Thyroid gland (tissue), 4 donors: Measurements from ENCODE around the gene PXDN. TPM values are rescaled to one million over a fixed set of nuclear protein-coding genes. Genes with fewer than 3 reads are reported as not detected.

Experiments used
- DNase-seq, 2 donors: peaks; one replicate each; pipeline ENCODE4 v3.0.0-alpha.2; 2019
- H3K27ac ChIP-seq, 3 donors: fragments of 200-600 bp; sonication (generic); 1 replicate in 2 of 3; 2 replicates in 1 of 3; pipeline ENCODE4 v1.5.1; 2016 to 2019; ENCODE audit warnings: mild to moderate bottlenecking in 1 of 3, moderate library complexity in 1 of 3
- H3K27me3 ChIP-seq: fragments of 200-600 bp; sonication (generic); one replicate; pipeline ENCODE4 v1.5.1; 2019
- H3K36me3 ChIP-seq, 2 donors: fragments of 200-600 bp; sonication (generic); one replicate each; pipeline ENCODE4 v1.5.1; 2016 to 2019
- H3K4me1 ChIP-seq, 2 donors: fragments of 200-600 bp; sonication (generic); one replicate each; pipeline ENCODE4 v1.5.1; 2017 to 2019
- H3K4me3 ChIP-seq, 3 donors: fragments of 200-600 bp; sonication (generic); replicated peaks in 1 of 3; 1 replicate in 2 of 3; 2 replicates in 1 of 3; pipeline ENCODE4 v1.5.1; 2016; ENCODE audit warnings: mild to moderate bottlenecking in 1 of 3
- H3K9me3 ChIP-seq: fragments of 200-600 bp; sonication (generic); one replicate; pipeline ENCODE4 v1.5.1; 2017
- CTCF ChIP-seq, 6 experiments: fragments of 200-600 bp in 3 of 6; fragments of 450-650 bp in 3 of 6; sonication (generic) in 3 of 6; IDR thresholded peaks; one replicate each; pipeline ENCODE4 v1.5.1; 2016 to 2019; ENCODE audit warnings: antibody characterized with exemption in 6 of 6, mild to moderate bottlenecking in 2 of 6, inconsistent platforms in 1 of 6, moderate library complexity in 1 of 6
- POLR2A ChIP-seq, 2 donors: fragments of 450-650 bp; IDR thresholded peaks; one replicate each; pipeline ENCODE4 v1.6.1; 2017; ENCODE audit warnings: antibody characterized with exemption in 2 of 2, mild to moderate bottlenecking in 2 of 2, moderate library complexity in 1 of 2
- WGBS, 2 donors: methylation state at CpG; one replicate each; pipeline ENCODE4 v1.1.5; 2017; 5-methylcytosine and 5-hydroxymethylcytosine counted together
- intact Hi-C: fragments of 100-400 bp; cut with DNase I; formaldehyde crosslinking; loops from one replicate; pipeline ENCODE4 v1.15.1; 2023
- total RNA-seq, 4 donors: library from RNA; depleted of rRNA; stranded (reverse); fragments of >200 nt; gene quantifications; one replicate each; pipeline ENCODE4 v1.2.3, GENCODE V29; 2016

Gene PXDN
- total RNA-seq, 4 donors from 2014 or later, result 6.9 to 17.3 (median 13.6) TPM

DNA sequence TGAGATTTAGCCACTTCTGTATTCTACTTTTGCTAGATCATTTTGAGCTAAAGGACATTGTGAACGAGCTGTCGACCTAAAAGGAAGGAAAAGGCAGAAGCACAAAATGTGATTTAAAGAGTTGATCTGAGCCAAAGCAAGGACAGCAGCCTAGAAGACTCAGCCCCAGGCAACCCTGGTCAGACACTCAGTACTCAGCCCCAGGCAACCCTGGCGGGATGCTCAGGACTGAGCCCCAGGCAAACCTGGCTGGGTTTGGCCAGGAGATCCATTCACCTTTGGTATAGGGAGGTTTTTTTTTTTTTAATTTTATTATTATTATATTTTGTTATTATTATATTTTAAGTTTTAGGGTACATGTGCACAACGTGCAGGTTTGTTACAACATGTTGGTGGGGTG is 34.3 kb upstream of the PXDN start:
- Histone ChIP-seq H3K27me3 (no peaks in the 10 kb centered on the region), H3K4me1 (no peaks in the 10 kb centered on the region), H3K9me3 (no peaks in the 10 kb centered on the region), H3K27ac (no peak overlapping the region), H3K36me3 (no peaks in the 10 kb centered on the region), H3K4me3 (no peak overlapping the region)
- TF ChIP-seq POLR2A (IDR thresholded peaks at IDR 0.05) (no peak), CTCF (IDR thresholded peaks at IDR 0.05) (no peak)
- intact Hi-C loops, result no loop called here
- no peak for DNase-seq
- 68 to 80% methylated on average over 4 of the region's 4 CpGs for WGBS, 2 donors

DNA sequence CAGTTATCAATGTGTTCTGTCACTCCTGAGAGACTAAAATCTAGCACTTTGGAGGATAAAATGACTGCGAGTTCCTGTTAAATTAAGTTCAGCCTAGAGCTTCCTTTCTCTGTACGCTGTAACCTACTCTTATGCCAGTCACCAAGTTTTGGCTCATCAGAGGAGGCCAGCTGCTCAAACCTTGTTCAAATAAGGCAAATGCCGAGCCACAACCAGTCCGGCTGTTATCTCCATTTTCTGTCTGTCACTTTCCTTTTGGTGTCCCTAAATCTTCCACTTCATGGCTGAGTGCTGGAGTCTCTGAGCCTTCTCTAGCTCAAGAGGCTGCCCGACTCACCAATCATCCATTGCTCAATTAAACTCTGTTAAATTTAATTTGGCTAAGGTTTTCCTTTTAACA is 33.5 kb upstream of the PXDN start:
- H3K9me3 ChIP-seq, result no peaks in the 10 kb centered on the region
- H3K27ac ChIP-seq, result no peak overlapping the region
- WGBS, 2 donors, result 78 to 90% methylated on average over 5 of the region's 5 CpGs
- no peak overlapping the region for H3K4me3 ChIP-seq
- H3K4me1 ChIP-seq, result no peaks in the 10 kb centered on the region
- no peak for DNase-seq
- H3K36me3 ChIP-seq, result no peaks in the 10 kb centered on the region
- no peaks in the 10 kb centered on the region for H3K27me3 ChIP-seq
- intact Hi-C loops, result no loop called here
- TF ChIP-seq POLR2A (IDR thresholded peaks at IDR 0.05) (no peak), CTCF (IDR thresholded peaks at IDR 0.05) (no peak)

- H3K27me3 ChIP-seq, result no peaks in the 10 kb centered on the region
- TF ChIP-seq CTCF (IDR thresholded peaks at IDR 0.05) (no peak), POLR2A (IDR thresholded peaks at IDR 0.05) (no peak)
- H3K4me1 ChIP-seq, result no peaks in the 10 kb centered on the region
- intact Hi-C loops, result no loop called here
- H3K36me3 ChIP-seq, result no peaks in the 10 kb centered on the region
- no peaks in the 10 kb centered on the region for H3K9me3 ChIP-seq
- 76 to 90% methylated on average over 2 of the region's 2 CpGs for WGBS, 2 donors
- no peak overlapping the region for H3K4me3 ChIP-seq
- no peak overlapping the region for H3K27ac ChIP-seq
- DNase-seq, result no peak
Observed at GRCh38 chr2:1777156-1777555, 32.8 kb upstream of the PXDN start.

DNA sequence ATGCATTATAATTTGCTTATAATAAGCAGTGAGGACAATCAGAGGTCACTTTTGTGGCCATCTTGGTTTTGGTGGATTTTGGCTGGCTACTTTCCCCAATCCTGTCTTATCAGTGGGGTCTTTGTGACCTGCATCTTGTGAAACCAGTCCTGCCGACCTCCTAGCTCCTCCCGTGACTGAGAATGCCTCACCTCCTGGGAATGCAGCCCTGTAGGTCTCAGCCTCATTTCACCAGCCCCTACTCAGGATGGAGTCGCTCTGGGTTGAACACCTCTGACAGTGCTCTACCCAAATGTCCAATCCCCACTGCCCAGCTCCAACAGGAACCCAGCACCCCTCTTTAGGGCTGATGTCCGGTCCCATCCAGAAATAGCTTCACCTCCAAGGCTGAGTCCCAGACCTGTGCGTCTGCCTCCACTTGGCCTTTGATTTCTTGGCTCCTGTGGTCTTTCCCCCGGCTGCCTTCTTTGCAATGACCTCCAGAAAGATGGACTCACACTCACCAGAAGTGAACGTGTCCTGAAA is 31.3 kb upstream of the PXDN start:
- H3K36me3 ChIP-seq, result no peaks in the 10 kb centered on the region
- no peaks in the 10 kb centered on the region for H3K27me3 ChIP-seq
- no peaks in the 10 kb centered on the region for H3K9me3 ChIP-seq
- WGBS, 2 donors, result 83 to 90% methylated on average over 7 of the region's 7 CpGs
- TF ChIP-seq POLR2A (IDR thresholded peaks at IDR 0.05) (no peak), CTCF (IDR thresholded peaks at IDR 0.05) (no peak)
- H3K27ac ChIP-seq, result no peak overlapping the region
- DNase-seq, result no peak
- H3K4me1 ChIP-seq, result no peaks in the 10 kb centered on the region
- intact Hi-C loops, result no loop called here
- no peak overlapping the region for H3K4me3 ChIP-seq

DNA sequence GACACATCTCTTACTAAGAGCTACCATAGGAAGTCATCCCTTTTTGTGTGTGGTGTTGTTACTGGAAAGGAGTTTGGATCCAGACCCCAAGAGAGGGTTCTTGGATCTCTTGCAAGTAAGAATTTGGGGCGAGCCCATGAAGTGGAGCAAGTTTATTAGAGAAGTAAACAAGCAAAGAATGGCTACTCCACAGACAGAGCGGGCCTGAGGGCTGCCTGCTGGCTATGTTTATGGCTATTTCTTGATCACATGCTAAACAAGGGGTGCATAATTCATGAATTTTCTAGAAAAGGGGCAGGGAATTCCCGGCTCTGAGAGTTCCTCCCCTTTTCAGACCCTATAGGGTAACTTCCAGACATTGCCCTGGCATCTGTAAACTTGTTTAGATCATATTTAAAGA is 30.6 kb upstream of the PXDN start:
- Histone ChIP-seq H3K27ac (no peak overlapping the region), H3K4me3 (no peak overlapping the region), H3K9me3 (no peaks in the 10 kb centered on the region), H3K4me1 (peaks cover 0 to 2% of the 10 kb centered on the region in 2 donors), H3K27me3 (no peaks in the 10 kb centered on the region), H3K36me3 (no peaks in the 10 kb centered on the region)
- DNase-seq, result no peak
- TF ChIP-seq POLR2A (IDR thresholded peaks at IDR 0.05) (no peak), CTCF (IDR thresholded peaks at IDR 0.05) (no peak)
- WGBS, 2 donors, result 75 to 88% methylated on average over 3 of the region's 3 CpGs
- intact Hi-C loops, result loop anchor here (5.0 kb wide), 1 partner anchor 183 kb away; no protein-coding TSS in a partner anchor
